ENCODE data around the gene DENND1B. TPM values are rescaled to one million over a fixed set of nuclear protein-coding genes. Genes with fewer than 3 reads are reported as not detected.

DENND1B gene
- total and polyA plus RNA-seq, 2 of the 8 experiments (the other 6 are each of a cell fraction or from before 2014, with no cell fraction given): 0.74 to 3.3 TPM

GRCh38 chr1:197686702-197687355 is 88.5 kb downstream of the DENND1B start:
- Histone ChIP-seq H3K4ac (replicated peaks; ENCODE audit: insufficient read length, low read depth, low read length) (no peak overlapping the region), H2BK15ac (ENCODE audit: low read length) (no peak overlapping the region), H3K27ac (ENCODE audit: low read depth, low read length) (no peak overlapping the region), H3K9ac (replicated peaks in 1 of 4; ENCODE audit: extremely low read depth in 1 of 4, low read depth in 3 of 4, low read length in 3 of 4) (no peak overlapping the region), H3K14ac (ENCODE audit: insufficient read length) (no peak overlapping the region), H3K4me2 (ENCODE audit: insufficient read depth in 1 of 2, low read depth in 2 of 2, low read length in 2 of 2) (no peak overlapping the region), H2BK120ac (replicated peaks; ENCODE audit: low read depth, low read length) (no peak overlapping the region), H4K91ac (replicated peaks; ENCODE audit: insufficient read length, low read length) (no peak overlapping the region), H3K4me1 (replicated peaks in 1 of 4; ENCODE audit: control insufficient read depth in 3 of 4, insufficient read depth in 4 of 4, low read length in 3 of 4) (no peaks in the 10 kb centered on the region; a peak in 1 of 7 replicates), H3K4me3 (ENCODE audit: extremely low read depth in 1 of 4, insufficient read depth in 2 of 4, low read depth in 3 of 4, low read length in 4 of 4) (no peak overlapping the region), H2BK5ac (ENCODE audit: low read depth, low read length) (no peak overlapping the region), H2BK20ac (ENCODE audit: low read length) (no peak overlapping the region), H3K18ac (ENCODE audit: extremely low read depth, low read length) (no peak overlapping the region), H3K23ac (ENCODE audit: insufficient read length) (no peak overlapping the region), H4K5ac (ENCODE audit: insufficient read length, low read depth, low read length) (no peak overlapping the region), H2AK5ac (ENCODE audit: low read depth, low read length) (no peak overlapping the region), H3K56ac (replicated peaks; ENCODE audit: insufficient read length, low read depth, low read length) (no peak overlapping the region), H4K8ac (ENCODE audit: extremely low read depth, insufficient read depth, low read length) (no peak overlapping the region), H2BK12ac (ENCODE audit: low read depth, low read length) (no peak overlapping the region), H4K20me1 (replicated peaks in 1 of 2; ENCODE audit: control insufficient read depth in 1 of 2, insufficient read depth in 2 of 2, low read length in 2 of 2) (peaks cover 0 to 1% of the 10 kb centered on the region in 2 experiments), H3K36me3 (ENCODE audit: control insufficient read depth in 2 of 4, insufficient read depth in 4 of 4, low read length in 3 of 4) (no peaks in the 10 kb centered on the region), H3K9me3 (ENCODE audit: insufficient read depth in 2 of 2, low read depth in 1 of 2, low read length in 1 of 2) (peaks cover 0 to 8% of the 10 kb centered on the region in 2 experiments; a peak in 2 of 4 replicates), H3K79me1 (ENCODE audit: low read depth, low read length) (no peaks in the 10 kb centered on the region), H2AFZ (ENCODE audit: low read length) (no peak overlapping the region), H3K27me3 (replicated peaks in 1 of 4; ENCODE audit: control insufficient read depth in 3 of 4, extremely low read depth in 1 of 4, insufficient read depth in 3 of 4, low read length in 3 of 4) (no peaks in the 10 kb centered on the region), H3K23me2 (ENCODE audit: low read depth, low read length) (no peaks in the 10 kb centered on the region), H3K79me2 (ENCODE audit: control insufficient read depth in 1 of 2, insufficient read depth in 2 of 2, low read length in 2 of 2) (no peaks in the 10 kb centered on the region)
- no peak for TF ChIP-seq RXRA (IDR thresholded peaks at IDR 0.05; ENCODE audit: insufficient read depth, low read depth, low read length)
- TF ChIP-seq POU5F1 (IDR thresholded peaks at IDR 0.05; ENCODE audit: low read depth, low read length): no peak
- no peak for TF ChIP-seq SIX5 (IDR thresholded peaks at IDR 0.05; ENCODE audit: low read depth, low read length)
- no peak for TF ChIP-seq SP4 (IDR thresholded peaks at IDR 0.05; ENCODE audit: low read length)
- TF ChIP-seq SIN3A (conservative IDR thresholded peaks at IDR 0.05 in 1 of 2, IDR thresholded peaks at IDR 0.05 in 1 of 2; ENCODE audit: low read depth in 1 of 2, low read length in 2 of 2): no peak
- TF ChIP-seq SRF (IDR thresholded peaks at IDR 0.05; ENCODE audit: low read depth, low read length): no peak
- POLR2A ChIA-PET (ENCODE audit: partially characterized antibody): no interaction called here
- FAIRE-seq (no peak), DNase-seq (ENCODE audit: low read depth in 1 of 2, low spot score in 2 of 2) (no peak)
- CTCF ChIA-PET (ENCODE audit: partially characterized antibody): interaction anchor here (0.7 kb wide), 2 partner anchors 178 to 1114 kb away, joined by 3 read pairs; no protein-coding TSS in a partner anchor
- WGBS, 2 experiments (ENCODE audit: extremely low coverage in 1 of 2, insufficient coverage in 1 of 2, insufficient read length in 1 of 2, insufficient replicate concordance in 2 of 2, low coverage in 1 of 2, low lambda C conversion rate in 2 of 2, missing lambda C conversion rate in 1 of 2): 89% methylated on average over 6 of the region's 6 CpGs; no CpG with 5 or more reads in 1 of the 2 experiments

Data from H1 (cell line).